ENCODE data around the gene CYP21A2. TPM values are rescaled to one million over a fixed set of nuclear protein-coding genes. Genes with fewer than 3 reads are reported as not detected.

CYP21A2 gene
- total RNA-seq, 1 donor from 2014 or later = 0.44 TPM

DNA sequence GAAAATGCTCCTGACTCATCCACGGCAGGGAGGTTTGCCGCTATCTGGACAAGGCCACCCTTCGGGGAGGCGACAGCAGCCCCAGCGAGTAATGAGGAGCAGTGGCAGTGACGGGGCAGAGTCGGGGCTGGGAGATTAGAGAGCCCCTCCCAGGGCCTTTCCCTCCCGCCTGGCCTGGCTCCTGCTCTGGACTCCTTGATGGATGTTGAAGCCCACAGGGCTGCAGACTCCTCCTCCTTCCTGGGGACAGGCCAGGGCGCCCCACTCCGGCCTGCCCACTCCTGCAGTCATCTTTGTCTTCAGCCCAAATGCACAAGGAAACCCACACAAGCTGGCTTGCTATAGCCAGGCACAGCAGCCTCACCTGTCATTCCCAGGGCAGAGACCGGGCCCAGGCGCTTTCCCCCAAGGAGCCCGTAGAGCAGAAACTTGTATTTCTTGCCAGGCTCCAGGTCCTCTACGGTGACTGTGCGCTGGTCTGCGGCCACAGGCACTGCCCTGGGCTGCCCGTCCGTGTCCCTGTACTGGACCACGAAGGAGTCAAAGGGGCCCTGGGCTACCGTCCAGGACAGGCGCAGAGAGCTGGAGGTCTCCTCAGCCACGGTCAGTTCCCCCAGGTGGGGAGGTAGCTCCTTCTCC is 7.7 kb downstream of the CYP21A2 start:
- TF ChIP-seq, protein P1, sequence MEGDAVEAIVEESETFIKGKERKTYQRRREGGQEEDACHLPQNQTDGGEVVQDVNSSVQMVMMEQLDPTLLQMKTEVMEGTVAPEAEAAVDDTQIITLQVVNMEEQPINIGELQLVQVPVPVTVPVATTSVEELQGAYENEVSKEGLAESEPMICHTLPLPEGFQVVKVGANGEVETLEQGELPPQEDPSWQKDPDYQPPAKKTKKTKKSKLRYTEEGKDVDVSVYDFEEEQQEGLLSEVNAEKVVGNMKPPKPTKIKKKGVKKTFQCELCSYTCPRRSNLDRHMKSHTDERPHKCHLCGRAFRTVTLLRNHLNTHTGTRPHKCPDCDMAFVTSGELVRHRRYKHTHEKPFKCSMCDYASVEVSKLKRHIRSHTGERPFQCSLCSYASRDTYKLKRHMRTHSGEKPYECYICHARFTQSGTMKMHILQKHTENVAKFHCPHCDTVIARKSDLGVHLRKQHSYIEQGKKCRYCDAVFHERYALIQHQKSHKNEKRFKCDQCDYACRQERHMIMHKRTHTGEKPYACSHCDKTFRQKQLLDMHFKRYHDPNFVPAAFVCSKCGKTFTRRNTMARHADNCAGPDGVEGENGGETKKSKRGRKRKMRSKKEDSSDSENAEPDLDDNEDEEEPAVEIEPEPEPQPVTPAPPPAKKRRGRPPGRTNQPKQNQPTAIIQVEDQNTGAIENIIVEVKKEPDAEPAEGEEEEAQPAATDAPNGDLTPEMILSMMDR (IDR thresholded peaks at IDR 0.05; ENCODE audit: unreplicated experiment) = no peak
- no peak overlapping the region for H3K4me3 Mint-ChIP-seq (ENCODE audit: unreplicated experiment)
- no peaks in the 10 kb centered on the region for H3K9me3 Mint-ChIP-seq (ENCODE audit: unreplicated experiment)
- no peak for DNase-seq (ENCODE audit: low spot score)
- peaks cover 4% of the 10 kb centered on the region for H3K36me3 Mint-ChIP-seq (ENCODE audit: low read depth, unreplicated experiment)
- peaks cover 8% of the 10 kb centered on the region for H3K27me3 Mint-ChIP-seq (ENCODE audit: unreplicated experiment)
- peaks cover 5% of the 10 kb centered on the region for H3K4me1 Mint-ChIP-seq (ENCODE audit: unreplicated experiment)
- no peak overlapping the region for H3K27ac Mint-ChIP-seq (ENCODE audit: unreplicated experiment)

DNA sequence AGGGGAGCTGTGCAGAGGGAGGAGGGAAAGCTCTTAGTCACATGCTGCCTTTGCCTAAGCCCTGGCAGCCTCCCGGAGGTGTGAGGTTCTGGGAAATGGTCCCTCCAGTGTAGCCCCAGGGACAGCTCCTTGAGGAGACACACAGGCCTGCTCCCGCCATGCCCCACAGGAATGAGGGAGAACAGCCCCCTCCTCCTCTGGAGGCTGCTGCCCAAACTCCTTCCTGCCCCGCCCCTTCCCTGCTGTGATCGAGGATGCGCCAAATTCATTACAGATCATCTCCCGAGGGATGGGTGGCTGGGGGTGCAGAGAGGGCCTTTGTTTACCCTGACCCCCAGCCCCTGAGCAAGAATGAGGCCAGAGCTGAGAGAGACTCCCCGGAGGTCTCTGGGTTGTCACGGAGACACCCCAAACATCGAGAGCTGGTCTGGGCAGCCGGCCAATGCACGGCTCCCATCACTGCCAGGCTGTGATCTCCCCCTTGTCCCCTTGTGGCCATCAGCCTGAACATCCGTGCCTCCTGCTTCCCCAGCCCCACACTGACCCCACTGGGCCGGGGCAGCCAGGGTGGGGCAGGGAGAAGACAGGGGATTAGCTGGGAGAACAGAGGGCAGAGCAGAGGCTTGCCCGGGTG is 8.4 kb downstream of the CYP21A2 start:
- Mint-ChIP-seq H3K4me1 (ENCODE audit: unreplicated experiment) (peaks cover 5% of the 10 kb centered on the region), H3K36me3 (ENCODE audit: low read depth, unreplicated experiment) (peaks cover 7% of the 10 kb centered on the region), H3K9me3 (ENCODE audit: unreplicated experiment) (no peaks in the 10 kb centered on the region), H3K27ac (ENCODE audit: unreplicated experiment) (no peak overlapping the region), H3K4me3 (ENCODE audit: unreplicated experiment) (no peak overlapping the region), H3K27me3 (ENCODE audit: unreplicated experiment) (peaks cover 9% of the 10 kb centered on the region)
- no peak for DNase-seq (ENCODE audit: low spot score)
- TF ChIP-seq, protein P1 (IDR thresholded peaks at IDR 0.05; ENCODE audit: unreplicated experiment) = no peak

DNA sequence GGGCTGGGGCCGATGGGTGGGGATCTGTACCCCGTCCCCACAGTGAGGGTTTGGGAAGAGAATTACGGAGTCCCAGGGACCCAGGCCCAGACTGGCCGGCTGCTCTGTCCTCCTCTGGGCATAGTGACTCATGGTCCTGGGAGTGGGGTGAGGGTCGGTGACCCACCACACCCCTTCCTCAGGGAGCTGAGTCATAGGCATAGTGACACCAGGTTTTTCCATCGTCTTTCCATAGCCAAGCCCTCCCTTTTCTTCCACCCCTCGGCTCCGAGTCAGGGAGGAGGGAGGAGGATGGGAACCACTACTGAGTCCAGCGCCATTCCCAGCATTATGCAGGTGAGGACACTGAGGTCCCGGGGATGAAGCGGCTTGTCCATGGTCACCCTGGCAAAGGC is 8.9 kb downstream of the CYP21A2 start:
- Mint-ChIP-seq H3K4me3 (ENCODE audit: unreplicated experiment) (no peak overlapping the region), H3K27me3 (ENCODE audit: unreplicated experiment) (peaks cover 9% of the 10 kb centered on the region), H3K4me1 (ENCODE audit: unreplicated experiment) (peaks cover 5% of the 10 kb centered on the region), H3K36me3 (ENCODE audit: low read depth, unreplicated experiment) (peaks cover 7% of the 10 kb centered on the region), H3K9me3 (ENCODE audit: unreplicated experiment) (no peaks in the 10 kb centered on the region), H3K27ac (ENCODE audit: unreplicated experiment) (no peak overlapping the region)
- TF ChIP-seq, protein P1 (IDR thresholded peaks at IDR 0.05; ENCODE audit: unreplicated experiment) = no peak
- DNase-seq (ENCODE audit: low spot score) = no peak

DNA sequence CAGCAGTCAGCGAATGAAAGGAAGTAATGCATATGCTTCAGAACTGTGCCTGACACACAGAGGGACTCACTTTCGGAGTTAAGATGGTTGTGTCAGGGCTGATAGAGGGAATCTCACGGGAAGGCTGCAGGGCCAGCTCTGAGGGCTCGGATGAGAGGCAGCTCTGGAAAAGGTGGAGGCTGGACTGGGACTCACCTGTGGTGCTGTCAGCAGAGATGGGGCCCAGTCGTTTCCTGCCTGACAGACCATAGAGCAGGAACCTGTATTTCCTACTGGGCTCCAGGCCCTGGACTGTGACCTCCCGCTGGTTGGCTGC is 9.3 kb downstream of the CYP21A2 start:
- Mint-ChIP-seq H3K9me3 (ENCODE audit: unreplicated experiment) (no peaks in the 10 kb centered on the region), H3K27me3 (ENCODE audit: unreplicated experiment) (peaks cover 9% of the 10 kb centered on the region), H3K36me3 (ENCODE audit: low read depth, unreplicated experiment) (peaks cover 7% of the 10 kb centered on the region), H3K4me1 (ENCODE audit: unreplicated experiment) (peaks cover 5% of the 10 kb centered on the region), H3K27ac (ENCODE audit: unreplicated experiment) (no peak overlapping the region), H3K4me3 (ENCODE audit: unreplicated experiment) (no peak overlapping the region)
- no peak for DNase-seq (ENCODE audit: low spot score)
- TF ChIP-seq, protein P1 (IDR thresholded peaks at IDR 0.05; ENCODE audit: unreplicated experiment) = no peak

All from endothelial cell (in vitro differentiated cells).